ENCODE data around the gene ZFAND3. TPM values are rescaled to one million over a fixed set of nuclear protein-coding genes. Genes with fewer than 3 reads are reported as not detected.
"Not testable (repeated sequence)": the region's sequence is repeated elsewhere in the genome, so short reads cannot be mapped to it uniquely, and the experiment has no call there.

The ZFAND3 gene
- polyA plus RNA-seq, 4 donors, result 127 to 176 (median 139) TPM

DNA sequence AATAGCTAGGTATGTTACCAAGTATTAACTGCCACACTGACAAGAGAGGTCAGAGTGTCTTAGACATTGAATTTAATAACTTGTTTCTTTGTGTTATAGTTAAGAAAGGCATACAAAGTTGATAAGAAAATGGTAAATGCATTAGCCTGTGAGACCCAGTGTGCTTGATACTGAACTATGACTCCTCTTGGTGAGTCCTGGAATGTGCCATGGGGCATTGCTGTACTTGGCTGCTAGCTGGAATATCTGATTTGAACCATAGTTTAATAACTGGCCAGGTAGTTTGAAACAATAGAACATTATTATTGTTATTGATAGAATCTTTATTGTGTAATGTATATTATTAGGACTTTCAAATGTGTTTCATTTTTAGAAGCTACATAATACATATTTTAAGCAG, 70.0 kb downstream of the ZFAND3 start:
- DNase-seq (ENCODE audit: low read depth in 4 of 4, low spot score in 3 of 4), result no peak

DNA sequence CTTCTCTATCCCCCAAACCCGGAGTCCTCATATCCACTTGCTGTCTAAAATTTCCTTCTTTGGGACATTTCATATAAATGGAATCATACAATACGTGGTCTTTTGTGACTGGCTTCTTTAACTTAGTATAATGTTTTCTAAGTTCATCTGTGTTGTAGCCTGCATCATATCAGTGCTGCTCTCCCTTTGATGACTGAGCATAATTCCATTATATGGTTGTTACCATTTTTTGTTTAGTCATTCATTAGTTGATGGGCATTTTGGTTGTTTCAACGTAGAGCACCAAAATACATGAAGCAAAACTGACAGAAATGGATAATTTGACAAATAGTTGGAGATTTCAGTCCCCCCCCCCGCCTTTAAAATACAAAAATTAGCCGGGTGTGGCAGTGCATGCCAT, 71.5 kb downstream of the ZFAND3 start:
- no peak for DNase-seq (ENCODE audit: low read depth in 4 of 4, low spot score in 3 of 4)

- DNase-seq (ENCODE audit: low read depth in 4 of 4, low spot score in 3 of 4), result no peak
Observed at GRCh38 chr6:37893257-37893656, 73.7 kb downstream of the ZFAND3 start.

DNA sequence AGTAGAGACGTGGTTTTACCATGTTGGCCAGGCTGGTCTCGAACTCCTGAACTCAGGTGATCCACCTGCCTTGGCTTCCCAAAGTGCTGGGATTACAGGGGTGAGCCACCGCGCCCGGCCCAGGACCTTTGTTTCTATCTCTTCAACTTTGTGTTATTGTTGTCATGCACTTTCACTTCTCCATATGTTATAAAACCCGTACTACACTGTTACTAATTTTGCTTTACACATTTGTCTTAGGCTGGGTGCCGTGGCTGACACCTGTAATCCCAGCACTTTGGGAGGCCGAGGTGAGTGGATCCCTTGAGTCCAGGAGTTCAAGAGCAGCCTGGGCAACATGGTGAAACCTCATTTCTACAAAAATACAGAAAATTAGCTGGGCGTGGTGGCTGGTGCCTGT, 74.2 kb downstream of the ZFAND3 start:
- DNase-seq (ENCODE audit: low read depth in 4 of 4, low spot score in 3 of 4), result not testable (repeated sequence)

DNA sequence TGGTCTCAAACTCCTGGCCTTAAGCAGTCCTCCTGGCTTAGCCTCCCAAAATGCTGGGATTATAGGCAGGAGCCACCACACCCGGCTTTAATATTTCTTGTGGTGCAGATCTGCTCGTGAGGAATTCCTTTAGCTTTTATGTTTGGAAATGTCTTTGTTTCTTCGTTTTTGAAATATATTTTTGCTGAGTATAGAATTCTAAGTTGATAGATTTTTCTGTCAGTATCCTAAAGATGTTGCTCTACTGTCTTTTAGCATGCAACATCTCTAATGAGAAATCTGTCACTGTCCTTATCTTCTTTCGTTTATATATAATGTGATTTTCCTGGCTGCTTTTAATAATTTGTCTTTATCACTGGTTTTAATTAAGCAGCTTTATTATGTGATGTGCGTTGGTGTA, 75.1 kb downstream of the ZFAND3 start:
- no peak for DNase-seq (ENCODE audit: low read depth in 4 of 4, low spot score in 3 of 4)

DNA sequence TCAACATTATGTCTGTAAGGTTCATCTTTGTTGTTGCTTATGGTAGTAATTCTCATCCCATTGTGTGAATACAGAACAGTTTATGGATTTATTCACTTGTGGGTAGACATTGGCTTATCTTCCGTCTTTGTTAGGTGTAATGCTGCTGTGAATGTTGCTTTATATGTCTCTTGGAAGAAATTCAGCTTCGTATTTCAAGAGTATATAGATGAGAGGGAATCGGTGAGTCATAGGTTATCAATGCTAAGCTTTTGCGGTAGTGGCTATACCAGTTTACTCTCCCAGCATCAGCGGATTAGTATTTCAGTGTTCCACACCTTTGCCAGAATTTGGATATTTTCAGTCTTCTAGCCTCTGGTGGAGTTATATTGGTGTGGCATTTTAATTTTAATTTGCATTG, 77.8 kb downstream of the ZFAND3 start:
- DNase-seq (ENCODE audit: low read depth in 4 of 4, low spot score in 3 of 4), result no peak

GRCh38 chr6:37897818-37898515, 78.4 kb downstream of the ZFAND3 start:
- DNase-seq (ENCODE audit: low read depth in 4 of 4, low spot score in 3 of 4), result no peak

DNA sequence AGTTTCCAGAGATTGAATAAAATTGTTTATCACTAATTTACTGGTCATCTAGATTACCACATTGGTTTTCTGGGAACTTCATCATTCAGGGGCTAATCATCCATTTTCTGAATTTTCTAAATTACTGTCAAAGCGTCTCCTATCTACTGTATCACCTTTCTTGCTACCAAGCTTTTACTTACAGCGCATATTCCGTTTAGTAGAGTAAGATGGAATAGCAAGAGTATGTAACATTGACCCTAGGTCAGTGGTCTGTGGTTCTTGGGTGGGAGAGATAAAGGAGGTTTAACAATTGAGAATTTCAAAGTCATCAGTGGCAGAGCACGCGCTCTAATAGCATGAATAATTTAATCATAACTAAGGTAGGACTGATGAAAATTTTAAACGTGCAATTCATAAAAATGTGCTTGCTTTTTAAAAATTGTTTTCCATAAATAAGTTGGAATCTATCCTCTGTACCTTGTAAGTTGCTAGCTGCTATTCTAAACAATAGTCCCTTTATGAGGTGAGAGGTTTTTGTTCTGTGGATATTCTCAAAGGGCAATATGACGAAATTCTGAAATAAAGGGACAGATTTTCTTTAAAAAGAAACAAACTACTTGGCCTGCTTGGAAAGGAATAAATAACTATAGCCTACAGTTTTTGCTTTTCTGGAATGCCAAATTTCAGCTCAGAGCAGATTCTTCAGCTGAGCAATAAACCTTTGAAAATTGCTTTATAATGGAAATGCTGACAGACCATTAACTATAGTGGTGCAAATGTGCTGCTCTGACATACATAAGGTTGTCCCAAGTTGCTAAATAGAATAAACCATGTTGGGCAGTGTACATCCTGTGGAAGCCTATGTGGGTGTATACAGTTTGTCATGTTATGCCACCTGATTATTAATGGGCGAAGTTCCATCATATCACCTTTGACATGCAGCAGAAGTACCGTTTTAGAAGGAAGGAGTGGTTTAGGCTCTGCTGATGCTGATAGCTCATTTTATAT, 84.1 kb downstream of the ZFAND3 start:
- DNase-seq (ENCODE audit: low read depth in 4 of 4, low spot score in 3 of 4), result no peak

DNA sequence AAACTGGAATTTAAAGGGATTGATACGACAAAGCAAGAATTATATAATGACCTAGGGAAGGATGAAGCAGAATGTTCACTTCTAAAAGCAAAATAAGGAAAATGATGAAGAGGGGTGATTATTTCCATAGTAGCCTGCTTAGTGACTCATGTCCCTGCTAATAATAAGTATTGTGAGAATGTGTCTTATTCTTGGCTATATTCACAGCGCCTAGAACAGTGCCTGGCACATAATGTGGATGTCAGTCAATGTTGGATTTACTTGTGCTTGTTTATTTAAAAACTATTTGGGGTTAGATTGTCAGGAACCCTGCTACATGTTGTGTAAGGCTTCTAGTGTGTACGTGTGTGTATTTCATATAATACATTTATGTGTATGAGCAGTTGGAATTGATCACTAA, 85.1 kb downstream of the ZFAND3 start:
- DNase-seq (ENCODE audit: low read depth in 4 of 4, low spot score in 3 of 4), result no peak

DNA sequence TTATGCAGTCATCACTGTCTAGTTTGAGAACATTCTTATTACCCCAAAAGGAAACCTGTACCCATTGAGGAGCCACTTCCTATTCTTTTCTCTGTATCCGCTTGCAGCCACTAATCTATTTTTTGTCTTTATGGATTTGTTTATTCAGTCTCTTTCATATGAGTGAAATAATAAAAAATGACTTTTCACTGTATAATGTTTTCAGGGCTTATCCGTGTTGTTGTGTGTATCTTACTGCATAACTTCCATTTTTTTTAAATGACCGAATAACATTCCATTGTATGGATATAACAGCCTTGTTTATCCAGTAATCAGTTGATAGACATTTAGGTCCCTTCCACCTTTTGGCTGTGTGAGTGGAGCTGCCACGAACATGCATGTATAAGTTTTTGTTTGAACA, 86.6 kb downstream of the ZFAND3 start:
- DNase-seq (ENCODE audit: low read depth in 4 of 4, low spot score in 3 of 4), result no peak

DNA sequence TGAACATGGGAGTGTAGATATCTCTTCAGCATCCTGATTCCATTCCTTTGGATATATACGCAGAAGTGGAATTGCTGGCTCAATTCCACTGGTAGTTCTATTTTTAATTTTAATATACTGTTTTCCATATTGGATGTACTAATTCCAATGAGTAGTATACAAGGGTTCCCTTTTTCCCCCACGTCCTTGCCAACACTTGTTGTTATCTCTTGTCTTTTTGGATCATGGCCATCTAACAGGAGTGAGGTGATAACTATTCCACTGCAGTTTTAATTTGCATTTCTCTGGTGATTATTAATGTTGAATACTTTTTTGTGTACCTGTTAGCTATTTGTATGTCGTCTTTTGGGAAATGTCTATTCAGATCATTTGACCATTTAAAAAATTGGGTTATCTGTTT, 91.5 kb downstream of the ZFAND3 start:
- no peak for DNase-seq (ENCODE audit: low read depth in 4 of 4, low spot score in 3 of 4)

DNA sequence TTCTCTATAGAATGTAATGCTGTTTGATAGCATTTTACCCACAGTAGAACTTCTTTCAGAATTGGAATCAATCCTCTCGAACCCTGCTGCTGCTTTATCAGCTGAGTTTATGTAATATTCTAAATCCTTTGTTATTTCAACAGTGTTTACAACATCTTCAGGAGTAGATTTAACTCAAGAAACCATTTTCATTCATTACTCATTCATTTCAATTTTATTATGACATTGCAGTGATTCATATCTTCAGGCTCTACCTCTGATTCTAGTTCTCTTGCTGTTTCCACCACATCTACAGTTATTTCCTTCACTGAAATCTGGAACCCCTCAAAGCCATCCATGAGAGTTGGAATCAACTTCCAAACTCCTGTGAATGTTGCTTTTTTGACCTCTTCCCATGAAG, 93.7 kb downstream of the ZFAND3 start:
- DNase-seq (ENCODE audit: low read depth in 4 of 4, low spot score in 3 of 4), result no peak

DNA sequence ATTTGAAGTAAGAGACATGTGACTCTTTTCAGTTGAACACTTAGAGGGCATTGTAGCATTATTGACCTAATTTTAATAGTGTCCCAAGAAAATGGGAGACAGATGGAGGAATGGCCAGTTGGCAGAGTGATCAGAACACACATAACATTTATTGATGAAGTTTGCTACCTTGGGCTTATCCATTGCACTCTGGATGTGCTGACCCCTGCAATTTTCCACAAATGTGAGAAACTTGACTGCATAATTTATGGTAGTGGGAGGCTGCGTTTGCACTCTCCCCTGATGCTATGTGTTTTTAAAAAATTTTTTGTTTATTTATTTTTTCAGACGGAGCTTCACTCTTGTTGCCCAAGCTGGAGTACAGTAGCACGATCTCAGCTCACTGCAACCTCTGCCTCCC, 95.9 kb downstream of the ZFAND3 start:
- no peak for DNase-seq (ENCODE audit: low read depth in 4 of 4, low spot score in 3 of 4)

DNA sequence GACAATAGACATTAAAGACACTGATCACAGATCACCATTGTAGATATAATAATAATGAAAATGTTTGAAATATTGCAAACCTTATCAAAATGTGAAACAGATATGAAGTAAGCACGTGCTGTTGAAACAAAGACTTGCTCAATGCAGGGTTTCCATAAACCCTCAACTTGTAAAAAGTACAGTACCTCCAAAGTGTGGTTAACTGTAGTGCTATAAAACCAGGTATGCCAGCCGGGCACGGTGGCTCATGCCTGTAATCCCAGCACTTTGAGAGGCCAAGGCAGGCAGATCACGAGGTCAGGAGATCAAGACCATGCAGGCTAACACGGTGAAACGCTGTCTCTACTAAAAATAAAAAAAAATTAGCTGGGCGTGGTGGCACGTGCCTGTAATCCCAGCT, 96.6 kb downstream of the ZFAND3 start:
- DNase-seq (ENCODE audit: low read depth in 4 of 4, low spot score in 3 of 4), result no peak

DNA sequence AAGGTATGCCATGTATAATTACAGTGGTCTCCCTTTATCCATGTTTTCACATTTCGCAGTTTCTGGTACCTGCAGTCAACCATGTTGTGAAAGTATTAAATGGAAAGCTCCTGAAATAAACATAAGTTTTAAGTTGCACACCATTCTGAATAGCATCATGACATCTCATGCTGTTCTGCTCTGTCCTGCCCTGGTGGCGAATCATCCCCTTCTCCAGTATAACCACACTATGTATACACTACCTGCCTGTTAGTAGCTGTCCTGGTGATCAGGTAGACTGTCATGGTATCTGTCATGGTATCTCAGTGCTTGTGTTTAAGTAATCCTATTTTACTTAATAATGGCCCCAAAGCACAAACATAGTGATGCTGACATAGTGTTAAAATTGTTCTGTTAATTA, 97.1 kb downstream of the ZFAND3 start:
- no peak for DNase-seq (ENCODE audit: low read depth in 4 of 4, low spot score in 3 of 4)

DNA sequence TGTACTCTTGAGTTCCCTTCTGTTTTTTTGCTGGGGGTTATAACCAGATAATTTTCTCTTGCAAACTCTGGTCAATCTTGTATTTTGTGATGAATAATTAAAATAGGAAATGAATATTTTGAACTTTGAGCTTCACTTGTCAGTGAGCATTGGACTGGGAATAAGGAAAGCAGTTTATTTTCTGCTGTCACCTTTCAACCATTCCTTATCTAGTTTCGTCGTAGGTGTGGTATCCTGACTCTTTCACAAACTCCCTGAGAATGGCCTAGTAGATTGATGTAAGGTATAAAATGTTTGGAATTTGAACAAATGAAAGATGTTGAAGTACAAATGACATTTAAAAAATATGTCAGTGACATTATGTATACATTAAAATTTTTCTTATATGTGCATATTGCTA, 98.0 kb downstream of the ZFAND3 start:
- no peak for DNase-seq (ENCODE audit: low read depth in 4 of 4, low spot score in 3 of 4)

GRCh38 chr6:37919417-37920157, 100.1 kb downstream of the ZFAND3 start:
- no peak for DNase-seq (ENCODE audit: low read depth in 4 of 4, low spot score in 3 of 4)

DNA sequence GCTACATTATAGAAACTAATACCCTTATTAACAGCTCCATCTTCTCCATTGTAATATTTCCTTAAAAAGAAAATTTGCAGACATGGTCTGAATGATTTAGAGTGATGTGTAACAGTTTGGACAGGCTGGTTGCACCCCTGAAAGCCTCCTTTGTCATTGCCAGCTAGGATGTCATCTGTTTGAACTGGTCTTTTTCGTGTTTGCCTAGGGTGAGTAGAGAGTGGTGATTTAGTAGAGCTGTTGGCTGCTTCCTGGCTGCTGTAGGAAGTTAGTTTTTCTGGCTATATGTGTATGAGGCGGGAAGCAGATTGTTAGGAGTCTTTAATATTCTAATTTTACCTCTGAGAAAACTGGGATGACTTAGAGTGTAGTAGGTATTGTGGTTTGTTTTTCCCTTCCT, 101.1 kb downstream of the ZFAND3 start:
- DNase-seq (ENCODE audit: low read depth in 4 of 4, low spot score in 3 of 4), result no peak

DNA sequence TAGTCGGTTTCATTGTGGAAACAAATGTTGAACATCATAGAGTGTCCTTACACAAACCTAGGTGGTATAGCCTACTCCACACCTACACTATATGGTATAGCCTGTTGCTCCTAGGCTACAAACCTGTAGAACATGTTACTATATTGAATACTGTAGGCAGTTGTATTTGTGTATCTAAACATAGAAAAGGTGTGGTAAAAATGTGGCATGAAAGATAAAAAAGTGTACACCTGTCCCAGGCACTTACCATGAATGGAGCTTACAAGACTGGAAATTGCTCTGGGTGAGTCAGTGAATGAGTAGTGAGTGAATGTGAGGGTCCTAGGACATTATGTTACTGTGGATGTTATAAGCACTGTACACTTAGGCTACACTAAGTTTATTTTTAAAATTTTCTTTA, 103.0 kb downstream of the ZFAND3 start:
- DNase-seq (ENCODE audit: low read depth in 4 of 4, low spot score in 3 of 4), result no peak

GRCh38 chr6:37923514-37923913, 104.0 kb downstream of the ZFAND3 start:
- DNase-seq (ENCODE audit: low read depth in 4 of 4, low spot score in 3 of 4), result no peak

DNA sequence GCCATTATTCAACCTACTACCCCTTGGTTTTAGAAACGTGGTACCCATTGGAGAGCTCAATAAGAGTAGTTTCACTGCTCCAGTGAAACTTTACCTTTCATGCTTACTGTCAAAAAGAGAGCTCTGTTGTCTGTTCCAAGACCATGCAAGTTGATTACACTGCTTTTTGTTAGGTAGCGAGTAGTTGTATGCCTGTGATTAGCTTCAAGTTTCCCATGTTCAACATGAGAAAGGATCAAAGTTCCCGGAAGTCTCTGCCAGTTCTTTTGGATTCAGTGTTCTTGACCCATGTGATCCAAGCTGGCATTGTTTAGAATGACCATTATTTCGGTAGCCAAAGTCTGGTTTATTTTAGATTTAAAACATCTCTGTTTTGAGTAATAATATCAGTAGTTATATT, 107.1 kb downstream of the ZFAND3 start:
- no peak for DNase-seq (ENCODE audit: low read depth in 4 of 4, low spot score in 3 of 4)
